ENCODE results near the gene IGSF6.

Gene IGSF6

GRCh38 chr16:21598701-21599121 is 53.7 kb downstream of the IGSF6 start:
- DNase-seq, result no peak

- DNase-seq, result no peak
Observed at GRCh38 chr16:21598206-21598605, 54.2 kb downstream of the IGSF6 start.

GRCh38 chr16:21597561-21598030 is 54.8 kb downstream of the IGSF6 start:
- DNase-seq, result no peak

GRCh38 chr16:21593530-21594289 is 58.7 kb downstream of the IGSF6 start:
- DNase-seq, result no peak

GRCh38 chr16:21592191-21592590 is 60.2 kb downstream of the IGSF6 start:
- DNase-seq, result no peak

DNA sequence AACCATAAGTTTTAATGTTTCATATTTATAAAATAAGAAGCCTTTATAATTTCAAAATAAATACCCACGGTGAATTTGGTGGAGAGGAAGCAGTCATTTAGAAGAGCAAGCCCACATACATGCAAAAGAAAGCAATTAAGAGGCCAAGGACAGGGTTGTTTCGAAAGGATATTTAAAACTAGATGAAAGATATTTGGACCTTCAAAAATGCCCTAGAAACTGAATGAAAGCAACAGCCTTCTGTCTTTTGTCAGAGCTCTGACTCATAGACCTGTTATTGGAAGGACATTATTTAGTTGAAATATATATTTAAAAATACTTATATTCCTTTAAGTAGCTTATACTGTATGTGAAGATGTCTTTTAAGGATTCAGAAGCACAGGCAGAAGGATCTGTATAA is 61.6 kb downstream of the IGSF6 start:
- DNase-seq, result no peak

- DNase-seq, result no peak
Observed at GRCh38 chr16:21590287-21590686, 62.1 kb downstream of the IGSF6 start.

DNA sequence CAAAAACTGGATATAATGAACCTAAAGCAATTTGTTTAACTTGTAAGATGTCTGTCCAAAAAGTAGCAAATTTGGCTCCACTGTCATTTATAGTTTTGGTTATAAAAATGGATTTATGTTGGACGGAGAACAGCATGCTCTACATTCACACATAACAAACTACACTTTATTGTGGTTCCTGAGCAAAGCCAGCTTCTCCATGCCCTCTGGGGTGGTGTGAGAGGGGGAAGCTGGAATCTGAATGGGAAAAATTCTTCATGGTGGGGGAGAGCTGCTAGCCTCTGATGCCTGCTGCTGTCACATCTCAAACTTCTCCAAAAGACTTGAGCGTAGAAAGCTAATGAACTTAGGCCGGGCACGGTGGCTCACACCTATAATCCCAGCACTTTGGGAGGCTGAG is 62.9 kb downstream of the IGSF6 start:
- no peak for DNase-seq
